Neutrophil (primary cell): ENCODE results near the gene PRDM16.

ENCODE experiments used
- H3K27ac ChIP-seq: fragments of 200-600 bp; sonication (generic); 2 replicates; pipeline ENCODE4 v1.5.1; 2016; ENCODE audit warnings: mild to moderate bottlenecking, moderate library complexity
- H3K27me3 ChIP-seq: fragments of 200-600 bp; sonication (generic); 2 replicates; pipeline ENCODE4 v1.6.0; 2016; ENCODE audit warnings: mild to moderate bottlenecking
- H3K36me3 ChIP-seq: fragments of 200-600 bp; sonication (generic); 2 replicates; pipeline ENCODE4 v1.5.1; 2017
- H3K4me1 ChIP-seq, 2 experiments: fragments of 200-600 bp in 1 of 2; sonication (generic) in 1 of 2; 1 replicate in 1 of 2; 2 replicates in 1 of 2; pipeline versions ENCODE4 v1.5.1 to v1.6.1; 2013 to 2016; ENCODE audit warnings: low read depth in 1 of 2, low read length in 1 of 2, mild to moderate bottlenecking in 1 of 2, moderate library complexity in 1 of 2; ENCODE audit not compliant: control insufficient read depth in 1 of 2, insufficient read depth in 1 of 2
- H3K4me3 ChIP-seq, 2 experiments: fragments of 200-600 bp in 1 of 2; sonication (generic) in 1 of 2; 1 replicate in 1 of 2; 2 replicates in 1 of 2; pipeline ENCODE4 v1.5.1; 2013 to 2016; ENCODE audit warnings: low read depth in 1 of 2, low read length in 1 of 2, mild to moderate bottlenecking in 1 of 2, moderate library complexity in 1 of 2
- H3K9me3 ChIP-seq: fragments of 200-600 bp; sonication (generic); 2 replicates; pipeline ENCODE4 v1.5.1; 2016
- TF ChIP-seq, protein P1 (sequence below): fragments of 200-600 bp; sonication (generic); IDR thresholded peaks from 2 replicates; pipeline ENCODE4 v1.5.1; 2016; ENCODE audit warnings: antibody characterized with exemption

PRDM16 gene

DNA sequence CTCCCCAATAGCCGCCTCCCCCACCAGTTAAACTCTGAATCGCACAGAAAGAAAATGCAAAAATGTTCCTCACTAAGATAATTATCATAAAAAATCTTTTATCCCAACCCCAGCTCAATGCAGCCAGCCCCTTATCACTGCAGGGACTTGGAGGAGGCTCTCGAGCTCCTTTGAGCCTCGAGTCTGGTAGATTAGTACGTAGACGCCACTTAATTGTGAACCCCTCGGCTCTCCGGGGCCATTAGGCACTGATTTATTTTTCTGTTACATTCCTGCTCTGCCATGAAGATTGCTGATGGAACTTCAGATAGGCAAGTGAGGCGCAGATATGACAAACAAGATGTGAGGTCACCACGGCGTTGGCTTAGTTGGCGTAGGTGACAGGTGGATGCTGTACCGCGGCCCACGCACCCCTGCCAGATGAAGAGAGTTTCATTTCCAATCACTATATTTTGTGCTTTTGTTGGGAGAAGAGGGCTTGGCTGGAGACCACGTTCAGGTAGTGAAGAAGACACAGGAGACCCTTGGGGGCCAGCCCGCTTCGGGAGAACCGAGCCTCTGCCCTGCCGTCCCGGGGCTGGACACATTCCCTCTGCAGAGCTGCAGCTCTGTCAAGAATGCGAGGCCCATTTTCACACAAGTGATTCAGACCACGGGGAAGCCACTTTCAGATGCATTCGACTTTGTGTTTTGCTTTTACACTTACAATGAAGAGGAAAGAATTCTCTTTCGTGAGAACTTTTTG, 329.6 kb downstream of the PRDM16 start:
- H3K4me1 ChIP-seq = no peaks in the 10 kb centered on the region
- H3K27ac ChIP-seq = no peak overlapping the region
- peaks cover 31% of the 10 kb centered on the region for H3K27me3 ChIP-seq
- H3K4me3 ChIP-seq = no peak overlapping the region
- H3K9me3 ChIP-seq = no peaks in the 10 kb centered on the region
- TF ChIP-seq, protein P1, sequence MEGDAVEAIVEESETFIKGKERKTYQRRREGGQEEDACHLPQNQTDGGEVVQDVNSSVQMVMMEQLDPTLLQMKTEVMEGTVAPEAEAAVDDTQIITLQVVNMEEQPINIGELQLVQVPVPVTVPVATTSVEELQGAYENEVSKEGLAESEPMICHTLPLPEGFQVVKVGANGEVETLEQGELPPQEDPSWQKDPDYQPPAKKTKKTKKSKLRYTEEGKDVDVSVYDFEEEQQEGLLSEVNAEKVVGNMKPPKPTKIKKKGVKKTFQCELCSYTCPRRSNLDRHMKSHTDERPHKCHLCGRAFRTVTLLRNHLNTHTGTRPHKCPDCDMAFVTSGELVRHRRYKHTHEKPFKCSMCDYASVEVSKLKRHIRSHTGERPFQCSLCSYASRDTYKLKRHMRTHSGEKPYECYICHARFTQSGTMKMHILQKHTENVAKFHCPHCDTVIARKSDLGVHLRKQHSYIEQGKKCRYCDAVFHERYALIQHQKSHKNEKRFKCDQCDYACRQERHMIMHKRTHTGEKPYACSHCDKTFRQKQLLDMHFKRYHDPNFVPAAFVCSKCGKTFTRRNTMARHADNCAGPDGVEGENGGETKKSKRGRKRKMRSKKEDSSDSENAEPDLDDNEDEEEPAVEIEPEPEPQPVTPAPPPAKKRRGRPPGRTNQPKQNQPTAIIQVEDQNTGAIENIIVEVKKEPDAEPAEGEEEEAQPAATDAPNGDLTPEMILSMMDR = no peak
- no peaks in the 10 kb centered on the region for H3K36me3 ChIP-seq

DNA sequence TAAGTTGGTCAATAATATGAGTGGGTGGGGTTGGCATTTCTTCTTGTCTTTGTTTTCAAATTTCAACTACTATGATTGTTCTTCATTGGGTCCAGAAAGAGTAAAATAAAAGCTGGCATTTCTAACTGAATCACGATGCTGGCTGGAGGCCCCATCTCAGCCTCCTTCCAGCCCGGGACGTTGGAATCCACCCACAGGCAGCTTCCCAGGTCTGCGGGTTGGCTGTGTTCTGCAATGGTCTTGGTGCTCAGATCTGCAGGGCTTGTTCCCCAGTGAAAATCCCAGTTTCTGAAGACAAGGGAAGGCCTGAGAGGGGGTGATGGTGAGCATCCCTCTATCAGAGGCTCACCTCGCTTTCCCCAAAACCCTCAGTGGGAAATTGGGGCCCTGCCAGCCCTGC, 330.7 kb downstream of the PRDM16 start:
- no peak overlapping the region for H3K4me3 ChIP-seq
- no peaks in the 10 kb centered on the region for H3K4me1 ChIP-seq
- TF ChIP-seq, protein P1 = no peak
- H3K27me3 ChIP-seq = peaks cover 19% of the 10 kb centered on the region
- no peak overlapping the region for H3K27ac ChIP-seq
- H3K9me3 ChIP-seq = no peaks in the 10 kb centered on the region
- no peaks in the 10 kb centered on the region for H3K36me3 ChIP-seq

DNA sequence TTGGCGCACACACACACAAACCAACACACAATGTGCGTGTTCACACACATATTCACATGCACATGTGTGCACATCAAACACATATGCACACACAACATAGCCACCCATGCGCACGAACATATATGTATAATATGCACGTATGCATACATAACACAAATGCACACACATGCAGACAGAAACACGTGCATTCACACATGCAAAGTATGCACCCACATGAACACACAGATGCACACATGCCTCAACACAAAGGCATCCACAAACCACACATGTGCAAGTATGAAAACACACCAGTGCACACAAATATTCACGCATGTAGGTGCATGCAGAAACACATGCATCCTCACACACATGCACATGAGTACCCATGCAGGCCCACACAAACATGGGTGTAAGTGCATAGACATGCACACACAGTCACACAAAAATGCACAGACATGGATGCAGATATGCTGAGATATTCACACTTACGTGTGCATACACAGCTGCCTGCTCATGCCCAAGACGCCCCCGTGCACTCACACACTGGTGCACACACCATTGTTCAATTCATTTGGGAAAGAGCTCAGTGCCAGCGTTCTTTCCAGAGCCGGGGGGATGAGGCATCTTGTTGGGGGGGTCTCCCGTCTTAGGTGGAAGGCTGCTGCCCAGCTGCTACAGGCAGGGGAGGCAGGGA, 332.7 kb downstream of the PRDM16 start:
- Histone ChIP-seq H3K27ac (no peak overlapping the region), H3K4me3 (no peak overlapping the region), H3K36me3 (no peaks in the 10 kb centered on the region), H3K9me3 (no peaks in the 10 kb centered on the region), H3K27me3 (no peaks in the 10 kb centered on the region), H3K4me1 (no peaks in the 10 kb centered on the region)
- TF ChIP-seq, protein P1 = no peak

- H3K27ac ChIP-seq = no peak overlapping the region
- no peak overlapping the region for H3K4me3 ChIP-seq
- TF ChIP-seq, protein P1 = no peak
- no peaks in the 10 kb centered on the region for H3K36me3 ChIP-seq
- H3K4me1 ChIP-seq = no peaks in the 10 kb centered on the region
- H3K9me3 ChIP-seq = no peaks in the 10 kb centered on the region
- H3K27me3 ChIP-seq = no peaks in the 10 kb centered on the region
Observed at GRCh38 chr1:3402258-3403010, 333.4 kb downstream of the PRDM16 start.

DNA sequence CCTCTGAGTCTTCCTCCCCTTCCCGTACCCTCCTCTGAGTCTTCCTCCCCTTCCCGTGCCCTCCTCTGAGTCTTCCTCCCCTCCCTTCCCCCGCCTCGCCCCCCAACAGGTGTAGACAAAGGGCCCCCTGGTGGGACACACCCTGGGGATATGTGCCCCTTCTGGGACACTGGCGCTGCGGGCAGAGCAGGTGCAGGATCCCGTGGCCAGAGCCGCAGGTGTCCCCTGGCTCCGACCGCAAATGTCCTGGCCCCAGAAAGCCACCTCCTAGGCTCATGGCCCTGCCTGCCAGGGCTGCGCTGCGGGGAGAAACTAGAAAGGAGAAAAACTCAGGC, 334.0 kb downstream of the PRDM16 start:
- TF ChIP-seq, protein P1 = no peak
- Histone ChIP-seq H3K36me3 (no peaks in the 10 kb centered on the region), H3K4me1 (no peaks in the 10 kb centered on the region), H3K27ac (no peak overlapping the region), H3K4me3 (no peak overlapping the region), H3K27me3 (no peaks in the 10 kb centered on the region), H3K9me3 (no peaks in the 10 kb centered on the region)
